ENCODE results near the gene ARFIP2. TPM values are rescaled to one million over a fixed set of nuclear protein-coding genes. Genes with fewer than 3 reads are reported as not detected.

The ARFIP2 gene
- total and polyA plus RNA-seq, 10 of the 15 experiments (the other 5 are each of a cell fraction or from before 2014, with no cell fraction given), result 11.7 to 59.8 (median 48.0) TPM

DNA sequence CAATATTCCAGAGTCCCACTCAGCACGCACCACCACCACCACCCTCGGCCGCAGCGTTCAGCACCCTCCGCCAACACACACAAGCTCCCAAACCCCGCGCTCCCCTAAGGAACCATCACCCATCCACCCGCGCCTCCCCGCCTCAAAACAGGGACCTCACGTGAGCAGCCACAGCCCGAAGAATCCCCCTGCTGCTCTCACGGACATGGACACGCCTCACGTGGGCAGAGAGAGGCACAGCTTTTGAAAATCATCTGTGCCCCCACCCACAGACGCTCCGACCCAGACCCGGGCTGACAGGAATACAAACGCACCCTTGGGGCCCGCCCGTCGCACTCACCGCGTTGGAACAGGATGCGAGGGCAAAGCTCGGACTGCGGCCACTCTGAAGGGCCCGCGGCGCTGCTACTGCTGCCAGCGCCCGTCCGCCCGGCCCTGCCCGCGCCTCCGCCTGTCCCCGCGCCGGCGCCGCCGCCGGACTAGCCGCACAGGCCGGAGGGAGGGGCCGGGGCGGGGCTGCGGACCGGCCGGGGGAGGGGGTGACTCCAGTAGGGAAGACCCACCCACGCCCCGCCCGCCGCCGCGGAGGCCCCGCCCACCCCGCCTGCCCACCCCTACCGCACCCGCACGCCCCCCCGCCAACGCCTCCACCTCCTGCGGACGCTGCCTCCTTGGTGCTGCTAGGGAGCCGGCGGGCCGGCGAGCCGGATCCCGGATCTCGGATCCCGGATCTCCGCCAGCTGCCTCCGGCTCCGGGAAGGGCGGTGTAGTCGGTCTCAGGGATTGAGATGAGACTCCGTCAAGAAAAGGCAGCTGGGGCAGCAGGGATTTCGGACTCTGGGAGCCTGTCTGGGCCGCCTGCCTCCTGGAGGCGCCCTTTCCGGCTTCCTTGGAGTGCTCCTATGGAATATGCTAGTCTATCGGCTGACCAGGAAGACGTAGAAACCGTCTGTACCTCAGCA is 7.4 kb downstream of the ARFIP2 start, which contains the start of gene TRIM3:
Gene TRIM3, minus strand, starts transcription at position 491 of the 962 bp plus-strand sequence. CDS start 8,246 bp downstream, outside the sequence.
- peaks cover 1 to 9% of the 10 kb centered on the region in 2 experiments; a peak in 2 of 4 replicates for H3K36me3 ChIP-seq (ENCODE audit: control insufficient read depth in 2 of 2, insufficient read depth in 2 of 2, low read length in 1 of 2)
- in situ Hi-C loops (cut with MboI) (no loop called here), intact Hi-C loops (cut with micrococcal nuclease; ENCODE audit: unreplicated experiment) (loop anchor here (5.0 kb wide), 1 partner anchor 71 kb away; no protein-coding TSS in a partner anchor)
- no peak for FAIRE-seq
- ATAC-seq, result peak; percentile 85
- H3K79me2 ChIP-seq (ENCODE audit: control insufficient read depth, insufficient read depth, low read length), result no peaks in the 10 kb centered on the region
- no peak within 1 kb of the TSS for H3K27ac ChIP-seq (ENCODE audit: control insufficient read depth, insufficient read depth)
- no peaks in the 10 kb centered on the region for H4K20me1 ChIP-seq (ENCODE audit: control insufficient read depth, insufficient read depth)
- CTCF ChIA-PET, result interaction anchor here (0.6 to 2.1 kb wide), 2 partner anchors 32 to 94 kb away, joined by 3 to 8 read pairs; no protein-coding TSS in a partner anchor
- SMC1A ChIA-PET (ENCODE audit: uncharacterized antibody, unreplicated experiment), result interaction anchor here (0.5 to 2.4 kb wide), 5 partner anchors 10 to 95 kb away, joined by 3 to 8 read pairs (median 5); no protein-coding TSS in a partner anchor
- RAD21 ChIA-PET (ENCODE audit: unreplicated experiment), result no interaction called here
- no TSS peak for BruUV-seq (replicated peaks)
- peaks cover 15% of the 10 kb centered on the region for H3K4me1 ChIP-seq (ENCODE audit: control insufficient read depth, insufficient read depth, low read length)
- no peaks in the 10 kb centered on the region for H3K9me3 ChIP-seq (replicated peaks; ENCODE audit: control insufficient read depth, insufficient read depth, low read length)
- H3K4me3 ChIP-seq, result peak within 1 kb of the TSS; percentile 75
- under 1% methylated on average over 73 of the region's 87 CpGs for WGBS (ENCODE audit: insufficient coverage, insufficient replicate concordance, low lambda C conversion rate, missing lambda C conversion rate)
- POLR2A ChIA-PET, result interaction anchor here (0.8 to 1.3 kb wide), 4 partner anchors 11 to 84 kb away, joined by 3 to 4 read pairs (median 3); partner anchors contain the start of gene SMPD1
- peak within 1 kb of the TSS; percentile 90 for H2AFZ ChIP-seq (ENCODE audit: control insufficient read depth, low read depth, low read length)
- H3K27me3 ChIP-seq (replicated peaks in 1 of 2; ENCODE audit: control insufficient read depth in 2 of 2, insufficient read depth in 2 of 2, low read length in 1 of 2), result no peaks in the 10 kb centered on the region
- H3K9ac ChIP-seq (ENCODE audit: control insufficient read depth, insufficient read depth, low read length), result peak within 1 kb of the TSS; percentile 64
- peak within 1 kb of the TSS; percentile 95 for H3K4me2 ChIP-seq (ENCODE audit: control insufficient read depth, insufficient read depth)
- DNase-seq (ENCODE audit: low read depth, low spot score), result no peak
- TF ChIP-seq SRF (IDR thresholded peaks at IDR 0.05; ENCODE audit: low read depth in 2 of 2, low read length in 2 of 2), result no peak
- TF ChIP-seq, protein P1, sequence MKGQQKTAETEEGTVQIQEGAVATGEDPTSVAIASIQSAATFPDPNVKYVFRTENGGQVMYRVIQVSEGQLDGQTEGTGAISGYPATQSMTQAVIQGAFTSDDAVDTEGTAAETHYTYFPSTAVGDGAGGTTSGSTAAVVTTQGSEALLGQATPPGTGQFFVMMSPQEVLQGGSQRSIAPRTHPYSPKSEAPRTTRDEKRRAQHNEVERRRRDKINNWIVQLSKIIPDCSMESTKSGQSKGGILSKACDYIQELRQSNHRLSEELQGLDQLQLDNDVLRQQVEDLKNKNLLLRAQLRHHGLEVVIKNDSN (IDR thresholded peaks at IDR 0.05; ENCODE audit: borderline replicate concordance, extremely low read length, insufficient read depth, low read depth, low read length), result peak; percentile 53
- TF ChIP-seq RUNX3 (IDR thresholded peaks at IDR 0.05; ENCODE audit: low read length), result 0 out of 2 replicates have a peak, but pooled peaks have one; percentile 8
- TF ChIP-seq POLR2AphosphoS5 (IDR thresholded peaks at IDR 0.05; ENCODE audit: low read length), result peak; percentile 32; the same call in 1 of the 2 replicates
- 0 out of 2 replicates have a peak, but pooled peaks have one; percentile 29 for TF ChIP-seq SMARCA5 (IDR thresholded peaks at IDR 0.05)
- no peak; the same call in 1 of the 2 replicates for TF ChIP-seq NR2F1 (conservative IDR thresholded peaks at IDR 0.05)
- peak; percentile 62 for TF ChIP-seq DPF2 (IDR thresholded peaks at IDR 0.05)
- peak; percentile 57 for TF ChIP-seq GATAD2B (conservative IDR thresholded peaks at IDR 0.05; ENCODE audit: low read depth)
- peak; percentile 72 for TF ChIP-seq POLR2A (IDR thresholded peaks at IDR 0.05; ENCODE audit: low read depth, low read length)
- peak; percentile 30; the same call in 1 of the 2 replicates for TF ChIP-seq EED (IDR thresholded peaks at IDR 0.05; ENCODE audit: low read depth)
- no peak for TF ChIP-seq FOS (IDR thresholded peaks at IDR 0.05; ENCODE audit: borderline replicate concordance, extremely low read depth, insufficient read length)
- no peak for TF ChIP-seq IRF5 (IDR thresholded peaks at IDR 0.05; ENCODE audit: borderline replicate concordance)
- TF ChIP-seq CHD2 (IDR thresholded peaks at IDR 0.05; ENCODE audit: borderline replicate concordance, low read depth, low read length), result no peak
- TF ChIP-seq BACH1 (IDR thresholded peaks at IDR 0.05; ENCODE audit: borderline replicate concordance), result peak; percentile 15; the same call in 1 of the 2 replicates
- peak in 1 of 2 experiments; percentile 30; a peak in 1 of 4 replicates for TF ChIP-seq IKZF2 (IDR thresholded peaks at IDR 0.05)
- 0 out of 2 replicates have a peak, but pooled peaks have one; percentile 16 for TF ChIP-seq ZNF687 (IDR thresholded peaks at IDR 0.05)

Data from GM12878 (cell line).